NCI-H345 treated with DMSO at 0.1 percent for 48 hours (cell line): ENCODE results near the gene TBC1D14.
"Not testable (repeated sequence)": the region's sequence is repeated elsewhere in the genome, so short reads cannot be mapped to it uniquely, and the experiment has no call there.

Source experiments
- DNase-seq: peaks from one replicate; lab custom pipeline; 2025; ENCODE audit not compliant: unreplicated experiment; lab: John Stamatoyannopoulos, UW

The TBC1D14 gene

DNA sequence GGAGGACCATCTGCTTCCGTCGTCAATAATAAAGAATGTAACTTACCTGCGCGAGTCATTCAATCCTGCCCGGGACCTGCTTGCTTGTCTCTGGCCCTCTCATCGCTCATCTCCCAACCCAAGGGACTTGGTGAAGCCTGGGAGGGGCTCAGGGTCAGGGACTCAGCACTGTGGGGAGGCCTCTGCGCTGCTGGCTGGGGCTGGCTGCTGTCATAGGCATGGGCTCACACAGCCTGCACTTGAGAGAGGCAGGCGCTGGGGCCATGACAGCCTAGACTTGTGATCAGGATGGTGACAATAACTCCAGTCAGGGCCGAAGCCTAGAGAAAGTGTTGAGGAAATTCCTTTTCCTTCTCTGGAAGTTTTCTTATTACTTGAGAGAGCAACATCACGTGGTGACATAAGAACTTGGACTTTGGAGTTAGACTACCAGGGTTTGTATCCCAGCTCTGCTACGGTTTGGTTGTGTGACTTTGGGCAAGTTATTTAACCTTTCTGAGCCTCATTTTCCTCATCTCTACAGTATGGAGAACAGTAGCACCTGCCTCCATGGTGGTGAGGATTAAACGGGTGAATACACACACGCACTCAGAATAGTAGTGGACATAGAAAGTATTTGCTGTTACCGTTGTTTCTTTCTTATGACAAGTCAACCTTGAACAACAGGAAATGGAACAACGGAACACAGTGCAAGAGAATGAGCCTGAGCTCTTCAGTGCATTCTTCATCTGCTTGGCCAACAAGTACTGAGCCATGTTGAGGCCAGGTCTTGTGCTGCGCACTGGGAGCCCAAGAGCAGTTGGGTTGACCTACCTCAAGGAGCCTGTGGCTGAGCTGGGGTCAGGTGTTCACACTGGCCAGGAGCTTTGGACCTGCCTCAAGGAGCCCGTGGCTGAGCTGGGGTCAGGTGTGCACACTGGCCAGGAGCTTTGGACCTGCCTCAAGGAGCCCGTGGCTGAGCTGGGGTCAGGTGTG is 60.5 kb downstream of the TBC1D14 start:
- no peak for DNase-seq

DNA sequence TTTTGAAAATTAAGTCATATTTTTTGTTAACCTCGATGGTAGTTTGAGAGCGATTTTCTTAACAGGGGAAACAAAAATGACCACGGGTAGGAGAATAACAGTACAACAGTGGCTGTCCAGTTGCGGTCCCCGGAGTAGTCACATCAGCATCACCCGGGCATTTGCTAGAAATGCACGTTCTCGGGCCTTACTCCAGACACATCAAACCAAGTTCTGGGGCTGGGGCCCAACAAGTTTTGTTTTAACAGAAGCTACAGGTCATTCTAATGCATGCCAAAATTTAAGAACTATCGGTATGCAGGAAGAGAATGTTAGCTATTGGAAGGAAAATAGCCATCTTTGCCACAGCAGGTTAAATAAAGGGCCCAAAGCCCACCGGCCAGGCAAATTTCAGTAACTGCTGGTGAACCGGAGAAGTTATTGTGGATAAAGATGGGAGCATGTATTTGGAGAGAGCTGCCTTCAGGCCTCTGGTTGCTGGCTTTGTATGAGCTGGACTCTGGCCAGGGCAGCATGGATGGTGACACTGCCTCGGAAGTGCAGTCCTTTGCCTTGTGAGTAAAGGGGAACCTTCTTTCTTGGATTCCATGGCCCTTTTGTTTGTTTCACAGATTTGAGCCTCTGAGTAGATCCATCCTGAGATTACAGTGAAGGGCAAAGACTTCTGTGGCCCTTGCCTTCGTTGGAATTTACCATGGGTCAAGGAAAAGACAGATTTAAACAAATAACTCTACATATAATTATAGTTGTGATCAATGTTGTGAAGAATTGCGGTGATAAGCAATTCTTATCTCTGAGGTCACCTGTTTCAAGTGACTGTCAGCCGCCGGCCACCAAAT is 62.1 kb downstream of the TBC1D14 start:
- DNase-seq: no peak

DNA sequence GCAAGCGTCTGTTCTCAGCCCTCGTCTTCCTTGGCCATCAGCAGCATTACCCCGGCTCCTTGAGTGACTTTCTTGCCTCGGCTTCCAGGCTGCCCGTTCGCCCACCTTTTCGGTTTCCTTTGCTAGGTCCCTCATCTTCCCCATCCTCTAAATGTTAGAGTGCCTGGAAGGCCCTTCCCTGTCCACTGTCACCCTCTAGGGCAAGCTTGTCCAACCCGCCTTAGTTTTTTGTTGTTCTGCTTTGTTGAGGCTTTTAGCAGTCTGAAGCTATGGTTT is 62.7 kb downstream of the TBC1D14 start:
- DNase-seq: no peak

DNA sequence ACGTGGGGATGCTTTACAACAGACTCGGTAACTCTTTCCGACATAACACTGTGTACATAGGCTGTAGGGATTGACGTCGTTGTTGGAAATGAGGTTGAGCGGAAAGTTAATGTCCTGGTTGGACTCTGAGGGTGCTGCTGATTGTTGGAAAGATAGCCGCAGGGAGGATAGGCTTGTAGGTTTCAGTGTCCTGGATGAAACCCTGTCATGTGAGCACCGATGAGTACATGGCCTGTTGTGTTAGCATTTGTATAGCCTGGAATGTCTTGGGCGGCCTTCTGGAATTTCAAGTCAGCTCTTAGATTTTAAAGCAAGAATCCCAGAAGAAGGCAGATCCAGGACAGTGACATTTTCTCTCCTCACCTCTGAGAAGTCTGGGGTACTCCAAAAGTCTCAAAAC is 63.3 kb downstream of the TBC1D14 start:
- DNase-seq: no peak

DNA sequence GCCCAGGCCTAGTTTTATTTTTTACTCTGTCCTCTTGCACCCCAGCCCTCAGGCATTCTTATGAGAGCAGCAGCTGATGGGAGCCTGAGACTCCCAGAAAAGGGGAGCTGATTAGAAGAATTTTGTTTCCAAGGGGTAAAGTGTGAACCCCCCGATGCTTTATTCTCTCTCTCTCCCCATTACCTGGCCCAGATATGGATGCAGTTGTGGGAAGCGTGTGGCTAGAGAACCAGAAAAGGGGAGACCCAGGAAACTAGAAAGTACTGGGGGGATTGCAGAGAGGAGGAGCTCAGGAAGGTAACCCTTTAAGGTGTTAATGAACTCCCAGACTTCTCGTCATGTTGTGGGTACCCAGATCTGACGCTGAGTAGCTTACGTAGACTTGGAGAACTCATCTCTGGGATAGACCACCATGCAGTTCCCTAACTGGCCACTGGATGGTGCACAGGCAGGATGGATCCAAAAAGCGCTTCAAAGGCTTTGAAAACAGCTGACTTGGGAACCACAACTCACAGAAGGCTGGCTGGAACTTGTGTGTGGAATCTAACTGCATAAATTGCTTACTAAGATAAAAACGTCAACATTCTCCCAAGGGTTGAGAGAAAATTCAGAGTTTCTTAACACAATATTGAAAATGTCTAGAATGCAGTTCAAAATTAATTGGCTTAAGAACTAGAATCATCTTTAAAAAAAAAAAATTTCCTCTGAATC is 64.7 kb downstream of the TBC1D14 start:
- DNase-seq: peak; percentile 18

DNA sequence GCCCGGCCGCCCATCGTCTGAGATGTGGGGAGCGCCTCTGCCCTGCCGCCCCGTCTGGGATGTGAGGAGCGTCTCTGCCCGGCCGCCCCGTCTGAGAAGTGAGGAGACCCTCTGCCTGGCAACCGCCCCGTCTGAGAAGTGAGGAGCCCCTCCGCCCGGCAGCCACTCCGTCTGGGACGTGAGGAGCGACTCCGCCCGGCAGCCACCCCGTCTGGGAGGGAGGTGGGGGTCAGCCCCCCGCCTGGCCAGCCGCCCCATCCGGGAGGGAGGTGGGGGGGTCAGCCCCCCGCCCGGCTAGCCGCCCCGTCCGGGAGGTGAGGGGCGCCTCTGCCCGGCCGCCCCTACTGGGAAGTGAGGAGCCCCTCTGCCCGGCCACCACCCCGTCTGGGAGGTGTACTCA is 68.2 kb downstream of the TBC1D14 start:
- DNase-seq: not testable (repeated sequence)

DNA sequence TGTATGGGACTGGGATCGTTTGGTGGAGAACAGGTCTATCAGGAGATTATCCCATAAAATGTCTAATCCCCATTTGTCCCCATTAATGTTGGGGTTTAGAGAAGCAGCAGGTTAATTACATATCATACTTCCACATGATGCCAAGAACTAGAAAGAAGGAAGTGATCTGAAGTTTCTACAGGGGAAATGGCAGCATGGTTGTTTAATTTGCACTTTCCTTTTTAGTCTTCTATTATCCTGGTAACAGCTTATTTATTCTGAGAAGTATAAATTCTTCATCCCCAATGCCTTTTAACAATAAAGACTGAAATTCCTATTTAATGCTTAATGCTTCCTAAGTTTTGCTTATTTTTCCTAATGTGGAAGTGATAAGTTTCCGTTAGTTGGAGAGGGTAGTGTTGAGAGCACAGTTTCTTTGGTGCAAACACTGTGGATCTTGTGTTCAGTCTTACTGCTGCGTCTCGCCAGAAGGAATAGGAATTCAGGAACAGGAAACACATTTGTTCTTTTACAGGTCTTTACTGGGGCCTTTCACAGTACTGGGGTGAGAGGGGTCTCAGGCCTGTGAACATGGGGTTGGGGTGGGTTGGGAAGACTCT is 74.0 kb downstream of the TBC1D14 start:
- DNase-seq: no peak

DNA sequence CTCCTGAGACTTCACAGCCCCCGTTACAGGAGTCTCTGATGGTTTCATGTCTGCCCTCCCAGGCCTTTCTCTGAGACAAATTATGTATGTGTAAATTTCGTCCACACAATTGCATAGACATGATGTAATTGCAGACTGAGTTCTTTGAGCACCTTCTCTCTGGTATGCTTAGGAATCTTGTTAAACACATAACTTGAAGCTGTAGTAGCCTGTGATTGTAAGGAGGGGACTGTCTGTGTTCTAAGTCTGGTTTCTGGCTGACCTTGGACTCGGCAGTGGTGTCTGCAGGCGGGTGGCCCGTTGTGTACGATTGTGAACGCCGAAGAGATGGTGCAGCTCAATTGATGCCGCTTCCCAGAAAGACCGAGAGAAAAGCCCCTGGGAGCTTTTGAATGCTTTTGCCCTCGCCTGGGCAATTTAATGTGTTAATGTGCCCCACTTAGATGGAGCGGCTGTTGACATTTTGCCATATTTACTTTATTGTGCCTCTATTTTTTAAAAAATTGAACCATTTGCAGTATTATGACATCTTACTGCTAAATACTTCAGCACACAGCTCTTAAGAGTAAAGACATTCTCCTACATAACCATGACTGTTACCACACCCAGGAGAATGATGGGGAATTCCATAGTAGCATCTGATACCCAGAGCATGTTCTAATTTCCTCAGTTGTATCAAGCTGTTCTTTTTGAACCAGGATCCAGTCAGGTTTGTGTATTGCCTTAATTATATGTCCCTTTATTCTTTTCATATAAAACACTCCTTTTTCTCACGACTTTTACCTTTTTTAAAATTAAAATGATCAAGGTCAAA is 75.2 kb downstream of the TBC1D14 start:
- DNase-seq: no peak

DNA sequence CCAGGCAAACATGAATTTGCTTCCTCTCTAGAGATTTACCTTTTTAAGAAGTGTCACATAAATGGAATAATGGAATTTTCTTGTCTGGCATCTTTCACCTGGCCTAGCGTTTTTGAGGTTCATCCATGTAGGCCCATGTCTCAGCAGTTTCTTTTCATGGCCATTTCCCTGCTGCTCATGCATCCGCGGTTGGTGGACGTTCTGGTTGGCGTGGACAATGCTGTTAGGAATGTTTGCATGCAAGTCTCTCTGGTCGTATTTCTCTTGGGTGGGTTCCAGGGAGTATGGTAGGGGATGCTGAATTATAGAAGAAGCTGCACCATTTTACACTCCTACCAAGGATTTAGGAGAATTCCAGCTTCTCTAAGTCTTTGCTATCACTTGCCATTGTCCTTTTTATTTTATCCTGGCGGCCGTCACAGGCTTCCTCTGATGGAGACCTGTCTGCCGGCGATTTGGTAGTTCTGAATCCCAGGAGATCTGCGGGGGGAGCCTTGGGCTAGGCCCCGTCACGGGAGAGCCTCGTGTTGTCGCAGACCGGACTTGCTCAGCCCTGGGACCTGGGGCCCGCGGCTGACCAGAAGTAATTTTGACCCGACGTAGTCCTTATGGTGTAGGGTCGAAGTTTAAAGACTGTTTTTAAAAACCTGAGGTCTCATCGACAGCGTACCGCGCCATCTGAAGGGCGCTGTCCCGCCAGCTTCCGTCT is 76.6 kb downstream of the TBC1D14 start:
- no peak for DNase-seq

DNA sequence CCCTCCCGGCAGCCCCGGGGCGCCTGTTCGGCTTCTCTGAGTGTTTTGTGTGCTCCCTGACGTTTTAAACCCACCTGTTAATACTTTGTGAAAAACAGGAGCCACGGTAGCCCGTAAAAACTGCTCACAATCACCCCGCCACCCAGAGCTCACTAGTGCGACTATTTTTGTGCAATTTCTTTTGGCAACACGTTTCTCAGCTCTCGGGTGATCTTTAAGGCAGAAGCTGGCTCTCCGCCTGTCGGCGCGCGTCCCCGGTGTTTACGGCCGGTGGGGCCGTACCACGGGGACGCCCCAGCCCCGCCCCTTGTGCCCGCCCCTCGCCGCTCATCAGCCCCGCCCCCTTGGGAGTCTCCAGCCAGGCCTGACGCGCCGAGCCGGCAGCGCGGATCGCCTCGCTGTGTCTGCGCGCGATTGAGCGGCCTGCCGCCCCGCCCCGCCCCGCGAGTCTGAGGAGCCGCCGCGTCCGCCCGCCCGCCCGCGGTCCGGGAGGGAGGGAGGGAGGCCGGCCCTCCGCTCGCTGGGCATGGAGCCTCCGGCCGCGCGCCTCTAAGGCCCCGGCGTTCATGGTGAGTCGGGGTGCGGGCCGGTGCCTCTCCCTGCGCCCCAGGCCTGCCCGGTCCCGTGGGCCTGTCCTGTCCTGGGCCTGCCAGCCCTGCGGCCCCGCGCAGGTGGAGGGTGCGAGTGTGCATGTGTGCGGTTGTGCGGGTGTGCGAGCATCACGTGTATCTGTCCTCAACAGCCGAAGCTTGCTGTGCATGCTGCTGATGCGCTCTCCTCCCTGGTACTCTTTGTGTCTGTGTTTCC is 77.4 kb downstream of the TBC1D14 start:
- DNase-seq: peak; percentile 50

DNA sequence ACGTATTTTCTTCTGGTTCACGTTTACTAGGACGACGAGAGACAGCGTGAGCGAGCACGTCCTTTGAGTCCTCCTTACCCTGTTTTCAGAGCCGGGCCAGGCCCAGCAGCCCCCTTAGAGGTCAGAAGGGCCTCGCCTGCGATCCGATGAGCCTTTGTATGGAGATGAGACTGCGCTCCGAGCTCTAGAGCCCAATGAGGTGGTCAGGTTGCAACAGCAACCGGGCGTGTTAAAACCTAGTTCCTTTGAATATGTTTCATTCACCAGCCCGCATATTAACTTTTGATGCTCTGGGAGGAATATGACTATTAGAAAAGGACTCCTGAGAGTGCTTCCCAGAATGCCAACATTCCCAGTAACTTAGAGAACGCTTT is 77.9 kb downstream of the TBC1D14 start:
- DNase-seq: no peak

DNA sequence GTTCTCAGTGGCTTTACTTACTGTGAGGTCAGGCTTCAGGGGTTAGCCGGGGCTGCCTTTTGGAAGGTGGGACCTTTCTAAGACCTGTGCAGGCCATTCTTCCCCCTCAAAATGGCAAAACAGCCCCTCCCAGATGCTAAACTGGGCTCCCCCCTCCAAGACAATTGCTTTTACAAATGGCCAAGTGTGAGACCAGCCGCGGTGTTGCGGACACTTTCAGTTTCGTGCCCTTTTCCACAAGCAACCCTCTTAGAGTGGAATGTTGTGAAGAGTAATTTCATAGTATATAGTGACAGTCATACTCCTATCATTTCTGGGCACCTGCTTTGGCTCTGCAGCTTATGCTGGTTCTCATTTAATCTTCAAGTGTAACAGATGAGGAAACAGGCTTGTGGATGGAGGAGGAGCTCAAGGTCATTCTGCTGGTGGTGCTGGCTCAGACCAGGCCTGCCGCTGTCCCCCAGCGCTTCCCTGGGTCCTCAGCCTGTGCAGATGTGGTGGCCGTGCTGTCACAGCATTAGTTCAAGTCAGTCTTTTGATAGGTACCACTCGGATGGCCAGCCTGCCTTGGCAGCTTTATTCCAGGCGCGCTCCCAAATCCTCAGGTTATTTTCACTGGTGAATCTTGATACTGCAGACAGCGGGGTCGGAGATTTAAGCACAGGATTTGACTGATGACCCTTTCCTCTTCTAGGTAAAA is 78.5 kb downstream of the TBC1D14 start:
- no peak for DNase-seq

DNA sequence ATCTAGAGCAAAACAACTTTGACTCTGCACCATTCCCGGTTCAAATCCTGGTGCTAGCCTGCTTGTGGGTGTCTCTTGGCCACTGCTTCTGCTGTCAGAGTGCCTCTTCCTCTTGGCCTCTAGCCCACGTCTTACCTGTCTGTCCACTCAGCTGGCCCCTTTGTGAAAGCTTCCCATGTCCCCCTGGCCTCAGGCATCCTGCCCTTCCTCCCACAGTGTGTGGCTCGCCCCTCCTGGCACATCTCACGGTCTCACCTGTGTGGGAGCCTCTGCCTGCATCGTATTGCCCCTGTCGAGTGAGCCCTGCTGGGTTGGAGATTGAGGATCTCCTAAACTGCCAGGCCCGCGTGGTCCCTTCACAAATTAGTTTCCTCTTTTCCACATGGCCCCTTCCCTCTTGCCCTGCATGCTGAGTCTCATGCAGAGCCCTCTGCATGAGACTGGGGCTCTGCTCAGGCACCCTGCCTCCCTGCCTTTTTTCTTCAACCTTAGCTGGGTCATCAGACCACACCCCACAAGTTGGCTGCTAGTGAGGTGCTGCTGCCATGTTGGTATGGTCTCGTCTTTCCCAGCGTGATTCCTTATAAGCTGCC is 79.8 kb downstream of the TBC1D14 start:
- DNase-seq: no peak

DNA sequence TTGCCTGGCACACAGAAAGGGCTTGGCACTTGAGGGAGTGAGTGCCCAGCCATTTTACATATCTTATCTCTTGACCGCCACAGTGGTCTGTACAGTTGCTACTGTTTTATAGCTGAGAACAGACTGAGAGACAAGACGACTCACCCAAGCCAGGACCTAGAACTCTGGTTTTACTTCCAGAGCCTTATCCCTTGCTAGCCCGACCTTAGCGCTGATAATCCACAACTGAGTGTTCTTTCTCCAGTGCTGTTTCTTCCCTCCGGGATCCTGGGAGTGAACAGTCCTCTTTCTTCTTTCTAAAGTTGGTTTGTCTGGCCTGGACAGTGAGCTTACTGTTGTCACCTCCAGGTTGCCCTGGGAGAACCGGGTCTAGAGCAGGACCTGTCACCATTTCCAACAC is 81.0 kb downstream of the TBC1D14 start:
- DNase-seq: no peak

DNA sequence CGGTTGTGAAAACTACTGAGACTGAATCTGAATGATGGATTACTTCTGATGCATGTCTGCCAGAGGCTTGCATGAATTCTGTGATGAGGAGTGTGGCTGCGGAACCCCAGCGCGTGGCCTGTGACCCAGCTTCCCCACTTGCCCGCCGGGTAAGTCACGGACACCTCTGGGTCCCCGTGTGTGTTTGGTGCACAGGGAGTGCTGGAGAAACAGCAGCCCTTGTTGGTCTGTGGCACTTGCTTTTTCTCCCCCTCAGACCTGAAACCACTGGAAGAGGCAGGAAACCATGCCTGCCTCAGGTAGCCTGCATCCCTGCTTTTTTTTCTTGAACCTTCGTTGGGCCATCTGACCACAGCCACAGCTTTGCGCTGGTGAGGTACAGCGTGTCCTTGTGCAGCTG is 81.6 kb downstream of the TBC1D14 start:
- no peak for DNase-seq

DNA sequence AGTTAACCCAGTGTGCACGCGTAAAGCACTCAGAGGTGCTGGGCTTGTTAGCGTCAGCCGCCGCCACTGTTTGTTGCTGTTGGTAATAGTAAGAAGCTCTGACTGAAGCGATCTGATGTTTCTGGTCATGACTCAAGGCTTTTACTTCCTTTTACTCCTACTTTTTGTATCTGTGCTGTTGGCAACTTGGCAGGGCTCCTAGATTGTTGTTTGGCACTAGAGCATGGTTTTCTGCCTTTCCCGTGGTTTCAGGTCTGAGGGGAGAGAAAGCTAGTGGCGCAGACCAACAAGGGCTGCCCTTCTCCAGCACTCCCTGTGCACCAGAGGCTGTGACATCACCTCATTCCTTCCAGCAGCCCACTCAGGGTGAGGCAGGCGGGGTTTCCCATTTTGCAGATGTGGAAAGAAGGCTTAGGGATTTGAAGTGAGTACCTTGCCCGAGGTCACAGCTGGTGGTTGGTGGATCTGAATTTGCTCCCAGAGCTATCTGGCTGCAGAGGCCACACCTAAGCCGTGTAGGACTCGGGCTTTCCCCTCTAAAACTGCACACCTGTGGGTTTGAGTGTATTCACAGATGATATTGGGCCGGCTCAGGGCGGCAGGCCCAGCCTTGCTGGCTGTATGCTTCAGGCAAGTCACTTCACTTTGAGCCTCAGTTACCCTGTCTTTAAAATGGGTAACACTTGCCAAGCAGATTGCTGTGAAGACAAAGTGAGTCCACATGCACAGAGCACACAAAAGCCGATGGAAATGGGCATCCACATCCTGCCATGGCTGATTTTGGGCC is 82.3 kb downstream of the TBC1D14 start:
- DNase-seq: no peak
